ENCODE measurements around the gene PAIP2.

Gene PAIP2

DNA sequence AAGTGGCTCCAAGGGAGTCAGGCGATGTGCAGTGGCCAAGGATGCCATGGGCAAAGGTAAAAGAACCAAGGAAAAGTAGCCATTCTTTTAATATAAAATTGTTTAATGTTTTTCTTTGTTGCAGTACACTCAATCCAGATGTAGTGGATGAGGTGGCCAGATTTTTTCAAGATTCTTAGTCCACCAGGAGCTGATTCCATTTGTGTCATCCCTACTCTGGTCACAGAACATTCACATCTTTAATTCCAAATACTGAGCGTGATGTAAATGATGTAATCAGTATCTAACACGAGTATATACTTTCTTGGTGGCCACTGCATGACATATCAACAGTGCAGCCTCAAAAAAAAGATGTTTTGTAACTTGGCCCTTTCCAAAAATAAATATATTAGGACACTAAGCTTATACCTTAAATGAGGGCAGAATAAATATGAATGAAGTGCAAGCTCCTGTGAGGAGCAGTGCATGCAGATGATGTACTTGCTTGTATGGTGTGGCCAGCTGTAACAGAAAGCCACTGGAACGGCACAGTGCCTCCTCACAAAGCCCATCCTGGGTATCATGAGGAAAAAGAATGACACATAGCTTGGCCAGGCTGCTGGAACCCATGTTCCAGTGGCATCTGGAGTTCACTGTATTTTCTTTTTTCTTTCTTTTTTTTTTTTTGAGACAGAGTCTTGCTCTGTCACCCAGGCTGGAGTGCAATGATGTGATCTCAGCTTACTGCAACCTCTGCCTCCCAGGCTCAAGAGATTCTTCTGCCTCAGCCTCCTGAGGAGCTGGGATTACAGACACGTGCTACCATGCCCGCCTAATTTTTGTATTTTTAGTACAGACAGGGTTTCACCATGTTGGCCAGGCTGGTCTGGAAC is 68.7 kb downstream of the PAIP2 start:
- no peaks in the 10 kb centered on the region for H3K36me3 ChIP-seq (replicated peaks)
- no peaks in the 10 kb centered on the region for H3K9me3 ChIP-seq
- H3K27me3 ChIP-seq (ENCODE audit: low read depth) = no peaks in the 10 kb centered on the region
- no peak for DNase-seq (ENCODE audit: low spot score in 2 of 2)
- no peak overlapping the region for H3K4me3 ChIP-seq
- H3K4me1 ChIP-seq = peaks cover 11% of the 10 kb centered on the region
- in situ Hi-C loops (cut with MboI; ENCODE audit: low sequenced_read_pairs) = no loop called here

- H3K27me3 ChIP-seq (ENCODE audit: low read depth) = no peaks in the 10 kb centered on the region
- no peaks in the 10 kb centered on the region for H3K9me3 ChIP-seq
- in situ Hi-C loops (cut with MboI; ENCODE audit: low sequenced_read_pairs) = no loop called here
- no peaks in the 10 kb centered on the region; the same call in 1 of the 2 replicates for H3K36me3 ChIP-seq (replicated peaks)
- H3K4me3 ChIP-seq = no peak overlapping the region
- H3K4me1 ChIP-seq = peaks cover 14% of the 10 kb centered on the region
- DNase-seq (ENCODE audit: low spot score in 2 of 2) = no peak
Observed at GRCh38 chr5:139410993-139411828, 69.6 kb downstream of the PAIP2 start.

GRCh38 chr5:139413153-139413552 is 71.5 kb downstream of the PAIP2 start:
- in situ Hi-C loops (cut with MboI; ENCODE audit: low sequenced_read_pairs) = no loop called here
- Histone ChIP-seq H3K36me3 (replicated peaks) (peaks cover 6% of the 10 kb centered on the region), H3K4me3 (no peak overlapping the region), H3K4me1 (peaks cover 14% of the 10 kb centered on the region), H3K9me3 (no peaks in the 10 kb centered on the region), H3K27me3 (ENCODE audit: low read depth) (no peaks in the 10 kb centered on the region)
- DNase-seq (ENCODE audit: low spot score in 2 of 2) = no peak

- Histone ChIP-seq H3K27me3 (ENCODE audit: low read depth) (no peaks in the 10 kb centered on the region), H3K9me3 (no peaks in the 10 kb centered on the region), H3K4me1 (peaks cover 14% of the 10 kb centered on the region), H3K36me3 (replicated peaks) (peaks cover 6% of the 10 kb centered on the region), H3K4me3 (no peak overlapping the region)
- in situ Hi-C loops (cut with MboI; ENCODE audit: low sequenced_read_pairs) = no loop called here
- DNase-seq (ENCODE audit: low spot score in 2 of 2) = no peak
Observed at GRCh38 chr5:139413963-139414362, 72.3 kb downstream of the PAIP2 start.

DNA sequence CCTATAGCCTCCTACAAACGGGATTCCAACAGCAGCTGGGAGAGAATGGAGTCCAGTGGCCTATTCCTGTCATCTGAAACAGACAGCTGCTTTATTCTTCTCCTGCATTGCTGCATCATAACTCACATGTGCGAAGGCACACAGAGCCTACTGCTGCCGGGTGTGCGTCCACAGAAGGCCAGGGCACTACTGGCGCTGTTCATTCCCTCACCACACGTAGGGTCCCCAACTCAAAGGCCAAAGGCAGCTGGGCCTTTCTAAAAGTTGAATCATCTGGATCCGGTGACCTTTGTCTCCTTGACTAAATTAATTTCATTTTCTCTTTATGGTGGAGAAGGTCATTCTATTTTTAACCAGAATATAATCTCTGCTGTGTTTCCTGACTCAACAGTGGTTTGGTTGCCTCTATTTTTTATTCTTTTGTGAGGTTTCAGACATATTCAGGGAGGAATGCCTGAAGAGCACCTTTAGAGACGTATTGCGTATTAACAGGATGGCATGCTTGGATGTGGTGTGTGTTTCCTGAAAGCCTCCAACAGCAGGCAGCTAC is 73.0 kb downstream of the PAIP2 start:
- H3K4me1 ChIP-seq = peaks cover 14% of the 10 kb centered on the region
- in situ Hi-C loops (cut with MboI; ENCODE audit: low sequenced_read_pairs) = no loop called here

DNA sequence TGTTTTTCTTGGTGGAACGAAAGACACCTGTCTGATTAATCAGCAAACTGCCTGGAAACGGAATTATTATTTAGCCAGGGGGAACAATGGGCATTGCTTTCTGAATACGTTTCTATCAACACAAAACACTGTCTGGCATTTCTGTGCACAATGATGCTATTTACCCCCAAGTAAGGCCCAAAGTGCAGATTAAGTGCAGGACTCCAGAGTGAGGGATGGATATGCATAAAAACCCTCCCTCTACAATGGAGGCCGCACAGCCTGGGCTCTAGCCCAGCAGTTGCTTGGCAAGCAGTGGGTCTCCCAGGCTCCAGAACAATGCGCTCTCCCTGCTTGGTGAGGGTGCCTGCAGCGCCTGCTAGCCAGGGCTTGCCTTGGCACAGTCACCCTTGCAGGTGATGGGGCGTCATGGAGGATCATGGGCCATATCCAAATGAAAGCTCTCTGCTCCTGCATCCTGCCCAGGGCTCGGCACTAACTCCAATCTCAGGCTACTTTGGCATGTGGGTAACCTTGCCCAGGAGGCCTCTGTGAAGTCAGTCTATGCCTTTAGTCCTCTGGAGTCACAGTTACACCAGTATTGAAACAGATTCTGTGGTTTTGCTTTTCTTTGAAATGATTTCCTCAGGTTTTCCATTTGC is 73.7 kb downstream of the PAIP2 start:
- H3K4me3 ChIP-seq = no peak overlapping the region
- in situ Hi-C loops (cut with MboI; ENCODE audit: low sequenced_read_pairs) = no loop called here
- H3K4me1 ChIP-seq = peaks cover 14% of the 10 kb centered on the region
- DNase-seq (ENCODE audit: low spot score in 2 of 2) = peak; percentile 66 to 69
- no peaks in the 10 kb centered on the region for H3K27me3 ChIP-seq (ENCODE audit: low read depth)
- peaks cover 6% of the 10 kb centered on the region for H3K36me3 ChIP-seq (replicated peaks)
- no peaks in the 10 kb centered on the region for H3K9me3 ChIP-seq

More for the DNA sequence above, 73.0 kb downstream of the PAIP2 start:
- DNase-seq (ENCODE audit: low spot score in 2 of 2) = no peak
- Histone ChIP-seq H3K36me3 (replicated peaks) (peaks cover 6% of the 10 kb centered on the region), H3K4me3 (no peak overlapping the region), H3K27me3 (ENCODE audit: low read depth) (no peaks in the 10 kb centered on the region), H3K9me3 (no peaks in the 10 kb centered on the region)

DNA sequence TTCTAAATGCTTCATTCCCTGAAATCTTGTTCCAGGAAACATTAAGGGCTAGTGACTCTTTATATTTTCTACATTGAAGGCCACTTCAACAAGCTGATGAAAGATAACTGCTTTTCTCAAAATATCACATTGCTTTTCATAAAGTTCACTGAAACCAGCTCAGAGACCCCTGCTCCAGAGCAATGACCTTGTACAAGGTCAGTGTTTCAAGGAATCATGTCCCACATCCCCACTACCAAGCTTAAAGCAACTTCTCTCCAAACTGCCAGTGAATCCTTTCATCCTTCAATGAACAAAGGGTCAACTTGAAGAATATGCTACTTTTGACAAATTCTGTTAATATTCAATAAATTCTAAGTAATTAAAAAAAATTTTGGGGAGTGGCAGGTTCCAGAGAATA is 74.2 kb downstream of the PAIP2 start:
- DNase-seq (ENCODE audit: low spot score in 2 of 2) = no peak
- no peak overlapping the region for H3K4me3 ChIP-seq
- in situ Hi-C loops (cut with MboI; ENCODE audit: low sequenced_read_pairs) = no loop called here
- peaks cover 14% of the 10 kb centered on the region for H3K4me1 ChIP-seq
- no peaks in the 10 kb centered on the region for H3K9me3 ChIP-seq
- no peaks in the 10 kb centered on the region for H3K27me3 ChIP-seq (ENCODE audit: low read depth)
- peaks cover 6% of the 10 kb centered on the region for H3K36me3 ChIP-seq (replicated peaks)

DNA sequence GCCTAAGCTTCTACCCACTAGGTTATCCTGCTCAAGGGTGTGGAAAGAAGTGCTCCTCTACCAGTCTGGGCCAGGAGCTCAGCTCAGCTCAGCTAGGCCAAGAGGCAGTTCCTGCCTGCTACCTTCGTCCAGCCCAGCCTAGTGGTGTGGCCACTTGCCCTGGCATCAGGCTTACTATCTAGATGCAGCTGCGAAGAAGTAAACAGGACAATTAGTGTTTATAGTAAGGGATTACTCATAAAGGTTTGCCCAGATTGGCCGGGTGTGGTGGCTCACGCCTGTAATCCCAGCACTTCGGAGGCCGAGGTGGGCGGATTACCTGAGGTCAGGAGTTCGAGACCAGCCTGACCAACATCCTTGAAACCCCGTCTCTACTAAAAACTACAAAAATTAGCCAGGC is 75.0 kb downstream of the PAIP2 start:
- DNase-seq (ENCODE audit: low spot score in 2 of 2) = no peak
- in situ Hi-C loops (cut with MboI; ENCODE audit: low sequenced_read_pairs) = no loop called here
- Histone ChIP-seq H3K4me1 (peaks cover 14% of the 10 kb centered on the region), H3K27me3 (ENCODE audit: low read depth) (no peaks in the 10 kb centered on the region), H3K9me3 (no peaks in the 10 kb centered on the region), H3K4me3 (no peak overlapping the region), H3K36me3 (replicated peaks) (peaks cover 6% of the 10 kb centered on the region)

DNA sequence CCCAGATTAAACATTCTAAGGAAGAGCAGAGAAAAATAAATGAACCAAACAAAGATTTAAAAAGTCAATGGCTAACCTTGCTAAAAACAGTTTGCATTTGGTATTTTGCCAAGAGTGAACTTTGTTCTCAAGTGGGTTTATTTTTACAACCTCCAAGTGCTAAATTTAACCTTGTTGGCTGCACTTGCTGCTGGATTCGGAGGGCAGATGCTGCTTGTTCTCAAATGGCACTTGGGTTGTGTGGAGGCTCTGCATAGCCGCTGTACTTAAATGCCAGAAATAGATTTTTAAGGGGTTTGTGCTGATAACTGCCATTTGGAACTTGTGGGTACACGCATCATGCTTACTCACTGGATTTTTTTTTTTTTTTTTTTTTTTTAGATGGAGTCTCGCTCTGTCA is 75.6 kb downstream of the PAIP2 start:
- Histone ChIP-seq H3K4me1 (peaks cover 14% of the 10 kb centered on the region), H3K27me3 (ENCODE audit: low read depth) (no peaks in the 10 kb centered on the region), H3K36me3 (replicated peaks) (peaks cover 6% of the 10 kb centered on the region), H3K4me3 (no peak overlapping the region), H3K9me3 (no peaks in the 10 kb centered on the region)
- DNase-seq (ENCODE audit: low spot score in 2 of 2) = no peak
- in situ Hi-C loops (cut with MboI; ENCODE audit: low sequenced_read_pairs) = no loop called here

- Histone ChIP-seq H3K36me3 (replicated peaks) (peaks cover 6% of the 10 kb centered on the region), H3K27me3 (ENCODE audit: low read depth) (no peaks in the 10 kb centered on the region), H3K9me3 (no peaks in the 10 kb centered on the region), H3K4me1 (peaks cover 14% of the 10 kb centered on the region), H3K4me3 (no peak overlapping the region)
- in situ Hi-C loops (cut with MboI; ENCODE audit: low sequenced_read_pairs) = no loop called here
- no peak for DNase-seq (ENCODE audit: low spot score in 2 of 2)
Observed at GRCh38 chr5:139418793-139419192, 77.1 kb downstream of the PAIP2 start.

All from HAP-1 (cell line).